Measurements from ENCODE around the gene CLBA1. TPM values are rescaled to one million over a fixed set of nuclear protein-coding genes. Genes with fewer than 3 reads are reported as not detected.

CLBA1 gene
- total RNA-seq, 1 experiment from 2014 or later = 14.8 TPM

GRCh38 chr14:105015242-105015641, 29.7 kb downstream of the CLBA1 start:
- Histone ChIP-seq H3K27ac (ENCODE audit: low read depth, low read length) (peak overlapping the region; percentile 25; the same call in 1 of the 2 replicates), H3K27me3 (ENCODE audit: insufficient read depth, low read length) (no peaks in the 10 kb centered on the region), H3K9me3 (ENCODE audit: control insufficient read depth in 1 of 2, insufficient read depth in 1 of 2, low read depth in 1 of 2, low read length in 2 of 2) (no peaks in the 10 kb centered on the region), H3K4me3 (replicated peaks in 1 of 2; ENCODE audit: low read depth in 1 of 2, low read length in 2 of 2) (no peak overlapping the region), H3K36me3 (ENCODE audit: control insufficient read depth in 1 of 2, insufficient read depth in 2 of 2, low read length in 2 of 2) (peaks cover 10 to 37% of the 10 kb centered on the region in 2 experiments; a peak in 3 of 4 replicates), H3K9me2 (ENCODE audit: insufficient read depth) (no peaks in the 10 kb centered on the region), H4K20me1 (ENCODE audit: insufficient read depth) (peaks cover 41% of the 10 kb centered on the region; the same call in 1 of the 2 replicates), H3K4me1 (ENCODE audit: control insufficient read depth in 1 of 2, insufficient read depth in 2 of 2, low read length in 2 of 2) (peaks cover 18 to 28% of the 10 kb centered on the region in 2 experiments), H3K79me2 (ENCODE audit: insufficient read depth, low read length) (peaks cover 100% of the 10 kb centered on the region), H2AFZ (ENCODE audit: low read depth, low read length, poor library complexity, severe bottlenecking) (no peak overlapping the region), H3K4me2 (ENCODE audit: low read length) (no peak overlapping the region), H3K9ac (ENCODE audit: low read length) (no peak overlapping the region)
- TF ChIP-seq ELF1 (IDR thresholded peaks at IDR 0.05; ENCODE audit: borderline replicate concordance, low read depth) = no peak
- no peak for TF ChIP-seq SP1 (IDR thresholded peaks at IDR 0.05; ENCODE audit: low read depth)
- TF ChIP-seq ZFX (IDR thresholded peaks at IDR 0.05) = no peak
- no peak for TF ChIP-seq JUND (IDR thresholded peaks at IDR 0.05)
- no peak for TF ChIP-seq POLR2A (IDR thresholded peaks at IDR 0.05; ENCODE audit: borderline replicate concordance, extremely low read depth, insufficient read depth, insufficient read length)
- TF ChIP-seq ZNF274 (IDR thresholded peaks at IDR 0.05; ENCODE audit: low read depth, low read length) = no peak
- ATAC-seq = no peak
- ChIA-PET RAD21 (ENCODE audit: low non-redundant PET in 1 of 2, low total read pairs in 2 of 2, uncharacterized antibody in 2 of 2, unreplicated experiment in 2 of 2) (no interaction called here), CTCF (no interaction called here), POLR2A (no interaction called here)
- DNase-seq (ENCODE audit: low read depth, low spot score) = no peak
- BruUV-seq (replicated peaks) = no TSS peak
- intact Hi-C loops (cut with micrococcal nuclease) = no loop called here

GRCh38 chr14:105015905-105016304, 30.3 kb downstream of the CLBA1 start:
- ATAC-seq = no peak
- no peaks in the 10 kb centered on the region for H3K9me3 ChIP-seq (ENCODE audit: control insufficient read depth in 1 of 2, insufficient read depth in 1 of 2, low read depth in 1 of 2, low read length in 2 of 2)
- H3K79me2 ChIP-seq (ENCODE audit: insufficient read depth, low read length) = peaks cover 99% of the 10 kb centered on the region
- no peak overlapping the region for H3K9ac ChIP-seq (ENCODE audit: low read length)
- H3K9me2 ChIP-seq (ENCODE audit: insufficient read depth) = no peaks in the 10 kb centered on the region
- TF ChIP-seq SRF (IDR thresholded peaks at IDR 0.05; ENCODE audit: low read depth) (no peak), ZNF274 (IDR thresholded peaks at IDR 0.05; ENCODE audit: low read depth, low read length) (no peak), EZH2phosphoT487 (IDR thresholded peaks at IDR 0.05; ENCODE audit: borderline replicate concordance) (no peak), ATF3 (IDR thresholded peaks at IDR 0.05) (no peak), ELF1 (IDR thresholded peaks at IDR 0.05; ENCODE audit: borderline replicate concordance, low read depth) (no peak), SP1 (IDR thresholded peaks at IDR 0.05; ENCODE audit: low read depth) (no peak)
- TF ChIP-seq, protein P1, sequence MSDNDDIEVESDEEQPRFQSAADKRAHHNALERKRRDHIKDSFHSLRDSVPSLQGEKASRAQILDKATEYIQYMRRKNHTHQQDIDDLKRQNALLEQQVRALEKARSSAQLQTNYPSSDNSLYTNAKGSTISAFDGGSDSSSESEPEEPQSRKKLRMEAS (IDR thresholded peaks at IDR 0.05) = no peak
- TF ChIP-seq, protein P2, sequence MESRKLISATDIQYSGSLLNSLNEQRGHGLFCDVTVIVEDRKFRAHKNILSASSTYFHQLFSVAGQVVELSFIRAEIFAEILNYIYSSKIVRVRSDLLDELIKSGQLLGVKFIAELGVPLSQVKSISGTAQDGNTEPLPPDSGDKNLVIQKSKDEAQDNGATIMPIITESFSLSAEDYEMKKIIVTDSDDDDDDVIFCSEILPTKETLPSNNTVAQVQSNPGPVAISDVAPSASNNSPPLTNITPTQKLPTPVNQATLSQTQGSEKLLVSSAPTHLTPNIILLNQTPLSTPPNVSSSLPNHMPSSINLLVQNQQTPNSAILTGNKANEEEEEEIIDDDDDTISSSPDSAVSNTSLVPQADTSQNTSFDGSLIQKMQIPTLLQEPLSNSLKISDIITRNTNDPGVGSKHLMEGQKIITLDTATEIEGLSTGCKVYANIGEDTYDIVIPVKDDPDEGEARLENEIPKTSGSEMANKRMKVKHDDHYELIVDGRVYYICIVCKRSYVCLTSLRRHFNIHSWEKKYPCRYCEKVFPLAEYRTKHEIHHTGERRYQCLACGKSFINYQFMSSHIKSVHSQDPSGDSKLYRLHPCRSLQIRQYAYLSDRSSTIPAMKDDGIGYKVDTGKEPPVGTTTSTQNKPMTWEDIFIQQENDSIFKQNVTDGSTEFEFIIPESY (IDR thresholded peaks at IDR 0.05; ENCODE audit: extremely low read depth, insufficient replicate concordance, low read length) = no peak
- intact Hi-C loops (cut with micrococcal nuclease) = no loop called here
- H3K36me3 ChIP-seq (ENCODE audit: control insufficient read depth in 1 of 2, insufficient read depth in 2 of 2, low read length in 2 of 2) = peaks cover 6 to 33% of the 10 kb centered on the region in 2 experiments; a peak in 3 of 4 replicates
- ChIA-PET RAD21 (ENCODE audit: low non-redundant PET in 1 of 2, low total read pairs in 2 of 2, uncharacterized antibody in 2 of 2, unreplicated experiment in 2 of 2) (no interaction called here), CTCF (no interaction called here), POLR2A (no interaction called here)
- H2AFZ ChIP-seq (ENCODE audit: low read depth, low read length, poor library complexity, severe bottlenecking) = no peak overlapping the region
- no peak overlapping the region for H3K27ac ChIP-seq (ENCODE audit: low read depth, low read length)
- H3K4me3 ChIP-seq (replicated peaks in 1 of 2; ENCODE audit: low read depth in 1 of 2, low read length in 2 of 2) = no peak overlapping the region
- H3K27me3 ChIP-seq (ENCODE audit: insufficient read depth, low read length) = no peaks in the 10 kb centered on the region
- peaks cover 38% of the 10 kb centered on the region; the same call in 1 of the 2 replicates for H4K20me1 ChIP-seq (ENCODE audit: insufficient read depth)
- no peak overlapping the region for H3K4me2 ChIP-seq (ENCODE audit: low read length)
- peaks cover 18 to 28% of the 10 kb centered on the region in 2 experiments for H3K4me1 ChIP-seq (ENCODE audit: control insufficient read depth in 1 of 2, insufficient read depth in 2 of 2, low read length in 2 of 2)
- no peak for DNase-seq (ENCODE audit: low read depth, low spot score)
- BruUV-seq (replicated peaks) = no TSS peak

All from HCT116 (cell line).